ENCODE data around the gene PTPRD. TPM values are rescaled to one million over a fixed set of nuclear protein-coding genes. Genes with fewer than 3 reads are reported as not detected.

Gene PTPRD
- total and polyA plus RNA-seq, 2 experiments from 2014 or later: 11.5 to 58.0 TPM

DNA sequence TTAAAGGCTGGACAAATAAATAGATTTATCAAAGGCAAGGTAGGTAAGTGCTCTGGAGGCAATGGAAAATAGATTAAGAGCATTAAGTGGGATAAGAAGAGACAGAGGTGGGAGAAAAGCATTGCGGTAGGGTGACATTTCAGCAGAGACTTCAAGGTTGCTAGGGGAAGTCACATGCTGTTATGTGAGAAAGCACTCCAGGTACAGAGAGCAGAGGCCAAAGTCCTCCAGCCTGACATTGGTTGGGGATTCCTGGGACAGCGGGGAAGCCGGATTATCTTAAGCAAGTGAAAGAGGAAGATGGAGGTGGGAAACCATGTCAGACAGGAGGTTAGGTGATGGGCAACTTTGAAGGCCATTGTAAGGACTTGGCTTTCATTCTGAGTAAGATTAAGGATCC, 1222.9 kb downstream of the PTPRD start (continued):
- TF ChIP-seq EZH2 (IDR thresholded peaks at IDR 0.05; ENCODE audit: low read depth, unreplicated experiment): no peak
- TF ChIP-seq STAT1 (IDR thresholded peaks at IDR 0.05; ENCODE audit: unreplicated experiment): no peak
- TF ChIP-seq ETS1 (IDR thresholded peaks at IDR 0.05): no peak

GRCh38 chr9:9387511-9388115, 1225.2 kb downstream of the PTPRD start:
- TF ChIP-seq CTCF (conservative IDR thresholded peaks at IDR 0.05; ENCODE audit: low read depth in 2 of 2) (peak; percentile 54 to 59), EZH2phosphoT487 (IDR thresholded peaks at IDR 0.05; ENCODE audit: unreplicated experiment) (no peak), CREB1 (CRISPR knock-in tag; IDR thresholded peaks at IDR 0.05; ENCODE audit: low read depth) (no peak)
- Histone ChIP-seq H3K9me2 (ENCODE audit: insufficient read depth) (no peaks in the 10 kb centered on the region; the same call in 1 of the 2 replicates), H3K36me3 (ENCODE audit: insufficient read depth) (no peaks in the 10 kb centered on the region), H3K4me2 (no peak overlapping the region), H3K4me3 (no peak overlapping the region), H2AFZ (no peak overlapping the region), H3K27ac (ENCODE audit: low read depth) (no peak overlapping the region), H3K4me1 (ENCODE audit: insufficient read depth) (no peaks in the 10 kb centered on the region), H3K27me3 (ENCODE audit: insufficient read depth) (no peaks in the 10 kb centered on the region), H3K79me2 (replicated peaks; ENCODE audit: insufficient read depth) (no peaks in the 10 kb centered on the region), H4K20me1 (replicated peaks; ENCODE audit: insufficient read depth) (no peaks in the 10 kb centered on the region), H3F3A (replicated peaks; ENCODE audit: low read depth) (no peaks in the 10 kb centered on the region)
- DNase-seq (ENCODE audit: low spot score): peak; percentile 31
- H3K9me3 Mint-ChIP-seq: no peaks in the 10 kb centered on the region
- no peak overlapping the region for H3K4me3 Mint-ChIP-seq
- no peaks in the 10 kb centered on the region for H3K27me3 Mint-ChIP-seq (ENCODE audit: insufficient read depth, low read depth, poor library complexity)
- H3K36me3 Mint-ChIP-seq (ENCODE audit: low read depth): no peaks in the 10 kb centered on the region
- H3K4me1 Mint-ChIP-seq: peaks cover 7% of the 10 kb centered on the region; the same call in 2 of the 3 replicates
- peak; percentile 67 for ATAC-seq
- no peak overlapping the region for H3K27ac Mint-ChIP-seq

DNA sequence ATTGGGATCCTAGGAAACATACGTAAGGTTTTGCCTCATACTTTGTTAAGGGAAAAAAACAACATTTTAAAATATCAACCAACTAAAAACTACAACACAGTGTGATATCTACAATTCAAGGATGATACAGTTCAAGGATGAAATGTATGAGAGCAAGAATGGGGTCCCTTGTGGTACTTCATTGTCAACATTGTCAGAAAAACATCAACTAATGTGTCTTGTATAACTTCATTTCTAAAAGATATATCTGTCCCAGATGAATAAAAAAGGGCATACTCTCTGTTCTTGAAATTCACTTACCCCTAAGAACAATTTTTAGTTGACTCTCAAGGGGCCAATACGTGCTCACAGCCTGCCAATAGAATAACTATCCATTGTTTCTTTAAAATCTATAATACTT, 1250.5 kb downstream of the PTPRD start:
- H4K20me1 ChIP-seq (replicated peaks; ENCODE audit: insufficient read depth): no peaks in the 10 kb centered on the region
- H3K79me2 ChIP-seq (replicated peaks; ENCODE audit: insufficient read depth): no peaks in the 10 kb centered on the region
- H3K27ac ChIP-seq (ENCODE audit: low read depth): no peak overlapping the region
- Mint-ChIP-seq H3K27me3 (ENCODE audit: insufficient read depth, low read depth, poor library complexity) (no peaks in the 10 kb centered on the region), H3K4me1 (no peaks in the 10 kb centered on the region), H3K27ac (no peak overlapping the region), H3K4me3 (no peak overlapping the region), H3K36me3 (ENCODE audit: low read depth) (no peaks in the 10 kb centered on the region), H3K9me3 (no peaks in the 10 kb centered on the region)
- H3K4me2 ChIP-seq: no peak overlapping the region
- DNase-seq (ENCODE audit: low spot score) (no peak), ATAC-seq (no peak)
- H3F3A ChIP-seq (replicated peaks; ENCODE audit: low read depth): no peaks in the 10 kb centered on the region
- no peaks in the 10 kb centered on the region for H3K9me2 ChIP-seq (ENCODE audit: insufficient read depth)
- no peaks in the 10 kb centered on the region for H3K27me3 ChIP-seq (ENCODE audit: insufficient read depth)
- H3K4me3 ChIP-seq: no peak overlapping the region
- no peaks in the 10 kb centered on the region for H3K4me1 ChIP-seq (ENCODE audit: insufficient read depth)
- H3K36me3 ChIP-seq (ENCODE audit: insufficient read depth): no peaks in the 10 kb centered on the region
- H2AFZ ChIP-seq: no peak overlapping the region
- no peak for TF ChIP-seq EZH2phosphoT487 (IDR thresholded peaks at IDR 0.05; ENCODE audit: unreplicated experiment)
